Measurements from ENCODE around the gene GAK.
"Not testable (repeated sequence)": the region's sequence is repeated elsewhere in the genome, so short reads cannot be mapped to it uniquely, and the experiment has no call there.

Gene GAK

GRCh38 chr4:815464-816146 lies 116.5 kb downstream of the GAK start:
- no peak for DNase-seq (ENCODE audit: low spot score)

- no peak for DNase-seq (ENCODE audit: low spot score)
Measured at GRCh38 chr4:814312-814850, 117.7 kb downstream of the GAK start.

GRCh38 chr4:813900-814299 lies 118.2 kb downstream of the GAK start:
- DNase-seq (ENCODE audit: low spot score): no peak

GRCh38 chr4:808860-809570 lies 123.1 kb downstream of the GAK start:
- DNase-seq (ENCODE audit: low spot score): no peak

- no peak for DNase-seq (ENCODE audit: low spot score)
Measured at GRCh38 chr4:807792-808191, 124.3 kb downstream of the GAK start.

- DNase-seq (ENCODE audit: low spot score): not testable (repeated sequence)
Measured at GRCh38 chr4:806979-807378, 125.1 kb downstream of the GAK start.

- DNase-seq (ENCODE audit: low spot score): no peak
Measured at GRCh38 chr4:804804-805203, 127.3 kb downstream of the GAK start.

GRCh38 chr4:803884-804283 lies 128.2 kb downstream of the GAK start:
- DNase-seq (ENCODE audit: low spot score): no peak

GRCh38 chr4:801436-802124 lies 130.5 kb downstream of the GAK start:
- no peak for DNase-seq (ENCODE audit: low spot score)

Measured in GM03348 (cell line).